HG02885 (cell line): Measurements from ENCODE around the gene ADGRV1.
"Not testable (repeated sequence)": the region's sequence is repeated elsewhere in the genome, so short reads cannot be mapped to it uniquely, and the experiment has no call there.

Experiments
- ATAC-seq: cut with Tn5 transposase; IDR thresholded peaks from one replicate; pipeline ENCODE4 v1.9.1; 2021; ENCODE audit warnings: mild to moderate bottlenecking; ENCODE audit not compliant: unreplicated experiment, poor library complexity

Gene ADGRV1

GRCh38 chr5:90962481-90962880 lies 403.9 kb downstream of the ADGRV1 start:
- ATAC-seq: no peak

- no peak for ATAC-seq
Measured at GRCh38 chr5:90965110-90965685, 406.6 kb downstream of the ADGRV1 start.

GRCh38 chr5:90967443-90967842 lies 408.8 kb downstream of the ADGRV1 start:
- ATAC-seq: no peak

GRCh38 chr5:90967851-90968250 lies 409.3 kb downstream of the ADGRV1 start:
- ATAC-seq: no peak

- ATAC-seq: no peak
Measured at GRCh38 chr5:90968319-90968718, 409.7 kb downstream of the ADGRV1 start.

GRCh38 chr5:90969945-90970344 lies 411.3 kb downstream of the ADGRV1 start:
- not testable (repeated sequence) for ATAC-seq

GRCh38 chr5:90981177-90981576 lies 422.6 kb downstream of the ADGRV1 start:
- no peak for ATAC-seq

GRCh38 chr5:90981821-90982220 lies 423.2 kb downstream of the ADGRV1 start:
- no peak for ATAC-seq

- ATAC-seq: no peak
Measured at GRCh38 chr5:90982576-90982975, 424.0 kb downstream of the ADGRV1 start.

GRCh38 chr5:90983148-90983547 lies 424.6 kb downstream of the ADGRV1 start:
- no peak for ATAC-seq

GRCh38 chr5:90983711-90984124 lies 425.1 kb downstream of the ADGRV1 start:
- ATAC-seq: no peak

- ATAC-seq: no peak
Measured at GRCh38 chr5:90985341-90985740, 426.7 kb downstream of the ADGRV1 start.

- ATAC-seq: no peak
Measured at GRCh38 chr5:90987726-90988125, 429.1 kb downstream of the ADGRV1 start.

GRCh38 chr5:90991201-90991600 lies 432.6 kb downstream of the ADGRV1 start:
- no peak for ATAC-seq

- ATAC-seq: no peak
Measured at GRCh38 chr5:90994796-90995195, 436.2 kb downstream of the ADGRV1 start.

GRCh38 chr5:90996089-90996488 lies 437.5 kb downstream of the ADGRV1 start:
- no peak for ATAC-seq

GRCh38 chr5:90997082-90997481 lies 438.5 kb downstream of the ADGRV1 start:
- no peak for ATAC-seq

GRCh38 chr5:91000743-91001142 lies 442.1 kb downstream of the ADGRV1 start:
- no peak for ATAC-seq

- no peak for ATAC-seq
Measured at GRCh38 chr5:91006713-91007112, 448.1 kb downstream of the ADGRV1 start.

- ATAC-seq: no peak
Measured at GRCh38 chr5:91007251-91007650, 448.7 kb downstream of the ADGRV1 start.

GRCh38 chr5:91007780-91008402 lies 449.3 kb downstream of the ADGRV1 start:
- ATAC-seq: no peak

- ATAC-seq: no peak
Measured at GRCh38 chr5:91010090-91010489, 451.5 kb downstream of the ADGRV1 start.
